ENCODE data around the gene CASP8.
"Not testable (repeated sequence)": the region's sequence is repeated elsewhere in the genome, so short reads cannot be mapped to it uniquely, and the experiment has no call there.

Gene CASP8

DNA sequence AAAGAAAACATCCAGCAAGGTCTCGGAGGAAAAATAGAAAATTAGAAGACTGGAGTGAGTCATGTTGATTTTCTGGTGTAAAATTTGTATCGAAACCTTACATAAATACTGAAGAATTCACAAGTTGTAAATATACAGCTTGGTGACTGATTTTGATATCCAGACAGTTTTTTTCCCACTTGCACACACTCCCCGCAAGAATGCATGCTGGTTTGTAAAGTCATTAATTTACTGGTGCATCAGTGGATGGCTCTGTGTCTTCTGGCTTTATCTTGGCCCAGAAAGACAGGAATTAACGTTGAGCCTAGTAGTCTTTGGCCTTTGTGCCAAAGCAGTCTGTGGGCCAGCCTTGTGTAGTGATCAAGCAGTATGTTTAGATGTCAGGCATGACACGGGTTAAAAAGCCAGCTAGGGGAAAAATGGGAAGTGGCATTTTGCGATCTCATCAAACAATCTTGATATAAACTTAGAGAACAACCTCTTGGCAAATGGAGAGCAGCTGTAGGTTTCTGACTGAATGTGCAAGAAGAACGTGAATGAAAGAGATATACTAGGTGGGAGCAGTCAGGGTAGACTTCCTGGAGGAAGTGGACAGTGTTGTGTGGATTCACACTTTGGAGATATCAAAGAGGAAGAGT lies 22.7 kb upstream of the CASP8 start:
- Histone ChIP-seq H3K79me2 (ENCODE audit: insufficient read depth, low read length) (peaks cover 85% of the 10 kb centered on the region), H3K36me3 (ENCODE audit: insufficient read depth, low read length) (peaks cover 51% of the 10 kb centered on the region), H3K4me2 (ENCODE audit: insufficient read depth, low read length) (peak overlapping the region; percentile 16; the same call in 1 of the 2 replicates), H3K4me1 (ENCODE audit: insufficient read depth, low read length) (peaks cover 42% of the 10 kb centered on the region), H3K27me3 (ENCODE audit: insufficient read depth, low read length, poor library complexity) (no peaks in the 10 kb centered on the region), H3K4me3 (ENCODE audit: low read depth in 1 of 2, low read length in 2 of 2) (no peak overlapping the region), H3K27ac (ENCODE audit: low read length) (peak overlapping the region; percentile 42), H3K9ac (ENCODE audit: low read depth, low read length) (no peak overlapping the region), H2AFZ (ENCODE audit: low read depth, low read length) (no peak overlapping the region), H4K20me1 (ENCODE audit: insufficient read depth, low read length) (peaks cover 16% of the 10 kb centered on the region), H3K9me3 (ENCODE audit: insufficient read depth, low read length, severe bottlenecking) (no peaks in the 10 kb centered on the region)
- TF ChIP-seq, protein P1, sequence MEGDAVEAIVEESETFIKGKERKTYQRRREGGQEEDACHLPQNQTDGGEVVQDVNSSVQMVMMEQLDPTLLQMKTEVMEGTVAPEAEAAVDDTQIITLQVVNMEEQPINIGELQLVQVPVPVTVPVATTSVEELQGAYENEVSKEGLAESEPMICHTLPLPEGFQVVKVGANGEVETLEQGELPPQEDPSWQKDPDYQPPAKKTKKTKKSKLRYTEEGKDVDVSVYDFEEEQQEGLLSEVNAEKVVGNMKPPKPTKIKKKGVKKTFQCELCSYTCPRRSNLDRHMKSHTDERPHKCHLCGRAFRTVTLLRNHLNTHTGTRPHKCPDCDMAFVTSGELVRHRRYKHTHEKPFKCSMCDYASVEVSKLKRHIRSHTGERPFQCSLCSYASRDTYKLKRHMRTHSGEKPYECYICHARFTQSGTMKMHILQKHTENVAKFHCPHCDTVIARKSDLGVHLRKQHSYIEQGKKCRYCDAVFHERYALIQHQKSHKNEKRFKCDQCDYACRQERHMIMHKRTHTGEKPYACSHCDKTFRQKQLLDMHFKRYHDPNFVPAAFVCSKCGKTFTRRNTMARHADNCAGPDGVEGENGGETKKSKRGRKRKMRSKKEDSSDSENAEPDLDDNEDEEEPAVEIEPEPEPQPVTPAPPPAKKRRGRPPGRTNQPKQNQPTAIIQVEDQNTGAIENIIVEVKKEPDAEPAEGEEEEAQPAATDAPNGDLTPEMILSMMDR (IDR thresholded peaks at IDR 0.05; ENCODE audit: borderline replicate concordance, extremely low read depth, low read length, poor library complexity, severe bottlenecking), result no peak
- ATAC-seq (ENCODE audit: insufficient read depth, low read depth) (no peak), DNase-seq (no peak)

DNA sequence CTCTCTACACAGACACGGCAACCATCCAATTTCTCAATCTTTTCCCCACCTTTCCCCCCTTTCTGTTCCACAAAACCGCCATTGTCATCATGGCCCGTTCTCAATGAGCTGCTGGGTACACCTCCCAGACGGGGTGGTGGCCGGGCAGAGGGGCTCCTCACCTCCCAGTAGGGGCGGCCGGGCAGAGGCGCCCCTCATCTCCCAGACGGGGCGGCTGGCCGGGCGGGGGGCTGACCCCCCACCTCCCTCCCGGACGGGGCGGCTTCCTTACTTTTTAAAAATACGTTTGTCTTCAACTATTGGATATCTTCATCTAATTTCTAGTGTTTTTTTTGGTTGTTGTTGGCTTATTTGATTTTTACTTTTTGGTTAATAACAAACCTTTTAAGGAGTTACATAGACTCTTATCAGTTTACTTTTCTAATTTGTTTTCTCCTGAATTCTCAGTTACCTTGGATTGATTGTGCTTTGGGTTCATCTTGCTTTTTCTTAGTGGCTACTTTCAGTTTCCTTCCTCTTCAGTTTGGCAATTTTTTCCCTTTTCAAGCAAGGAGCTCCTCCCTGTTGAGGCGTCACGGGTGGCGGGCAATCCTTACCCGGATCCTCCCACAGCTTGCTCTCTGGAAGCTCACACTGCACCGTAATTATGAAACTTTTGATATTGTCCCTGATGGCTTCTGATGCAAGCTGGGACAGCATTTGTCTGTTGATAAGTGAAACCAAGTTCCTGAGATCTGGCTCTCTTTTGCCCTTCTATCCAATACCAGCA lies 21.0 kb upstream of the CASP8 start:
- peaks cover 38% of the 10 kb centered on the region for H3K4me1 ChIP-seq (ENCODE audit: insufficient read depth, low read length)
- H3K27ac ChIP-seq (ENCODE audit: low read length); H3K9ac ChIP-seq (ENCODE audit: low read depth, low read length); DNase-seq; H3K27me3 ChIP-seq (ENCODE audit: insufficient read depth, low read length, poor library complexity); H3K4me2 ChIP-seq (ENCODE audit: insufficient read depth, low read length); H2AFZ ChIP-seq (ENCODE audit: low read depth, low read length); H3K9me3 ChIP-seq (ENCODE audit: insufficient read depth, low read length, severe bottlenecking); H3K4me3 ChIP-seq (ENCODE audit: low read depth in 1 of 2, low read length in 2 of 2); ATAC-seq (ENCODE audit: insufficient read depth, low read depth): not testable (repeated sequence)
- H4K20me1 ChIP-seq (ENCODE audit: insufficient read depth, low read length), result peaks cover 16% of the 10 kb centered on the region
- H3K36me3 ChIP-seq (ENCODE audit: insufficient read depth, low read length), result peaks cover 51% of the 10 kb centered on the region
- H3K79me2 ChIP-seq (ENCODE audit: insufficient read depth, low read length), result peaks cover 74% of the 10 kb centered on the region

DNA sequence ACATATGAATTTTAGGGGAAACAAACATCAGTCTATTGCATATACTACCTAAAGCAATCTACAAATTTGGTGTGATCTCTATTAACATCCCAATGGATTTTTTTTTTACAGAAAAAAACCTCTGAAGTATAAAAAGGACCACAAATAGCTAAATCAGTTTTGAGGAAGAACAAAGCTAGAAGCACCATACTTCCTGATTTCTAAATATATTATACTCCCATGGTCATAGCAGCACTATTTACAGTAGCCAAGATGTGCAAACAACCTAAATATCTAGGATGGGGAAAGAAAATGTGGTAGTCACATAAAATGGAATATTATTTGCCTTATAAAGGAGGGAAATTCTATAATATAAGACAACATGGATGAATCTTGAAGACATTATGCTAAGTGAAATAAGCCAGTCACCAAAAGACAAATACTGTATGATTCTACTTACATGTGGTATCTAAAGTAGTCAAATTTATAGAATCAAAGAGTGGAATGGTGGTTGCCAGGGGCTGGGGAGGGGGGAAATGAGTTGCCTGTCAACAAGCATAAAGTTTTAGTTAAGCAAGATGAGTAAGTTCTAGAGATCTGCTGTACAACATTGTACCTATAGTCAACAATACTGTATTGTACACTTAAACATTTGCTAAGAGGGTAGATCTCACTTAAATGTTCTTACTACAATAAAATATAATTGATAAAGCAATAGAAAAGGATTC lies 17.6 kb upstream of the CASP8 start:
- Histone ChIP-seq H3K9me3 (ENCODE audit: insufficient read depth, low read length, severe bottlenecking) (no peaks in the 10 kb centered on the region), H3K4me2 (ENCODE audit: insufficient read depth, low read length) (no peak overlapping the region), H3K4me1 (ENCODE audit: insufficient read depth, low read length) (peaks cover 4% of the 10 kb centered on the region), H2AFZ (ENCODE audit: low read depth, low read length) (no peak overlapping the region), H3K27me3 (ENCODE audit: insufficient read depth, low read length, poor library complexity) (no peaks in the 10 kb centered on the region), H4K20me1 (ENCODE audit: insufficient read depth, low read length) (peaks cover 7% of the 10 kb centered on the region), H3K9ac (ENCODE audit: low read depth, low read length) (no peak overlapping the region), H3K4me3 (ENCODE audit: low read depth in 1 of 2, low read length in 2 of 2) (no peak overlapping the region), H3K27ac (ENCODE audit: low read length) (no peak overlapping the region), H3K36me3 (ENCODE audit: insufficient read depth, low read length) (peaks cover 34% of the 10 kb centered on the region), H3K79me2 (ENCODE audit: insufficient read depth, low read length) (peaks cover 57% of the 10 kb centered on the region)
- ATAC-seq (ENCODE audit: insufficient read depth, low read depth), result no peak
- TF ChIP-seq, protein P1 (IDR thresholded peaks at IDR 0.05; ENCODE audit: borderline replicate concordance, extremely low read depth, low read length, poor library complexity, severe bottlenecking), result no peak
- TF ChIP-seq EZH2 (IDR thresholded peaks at IDR 0.05; ENCODE audit: borderline replicate concordance, low read depth, low read length, severe bottlenecking), result no peak
- no peak for DNase-seq

DNA sequence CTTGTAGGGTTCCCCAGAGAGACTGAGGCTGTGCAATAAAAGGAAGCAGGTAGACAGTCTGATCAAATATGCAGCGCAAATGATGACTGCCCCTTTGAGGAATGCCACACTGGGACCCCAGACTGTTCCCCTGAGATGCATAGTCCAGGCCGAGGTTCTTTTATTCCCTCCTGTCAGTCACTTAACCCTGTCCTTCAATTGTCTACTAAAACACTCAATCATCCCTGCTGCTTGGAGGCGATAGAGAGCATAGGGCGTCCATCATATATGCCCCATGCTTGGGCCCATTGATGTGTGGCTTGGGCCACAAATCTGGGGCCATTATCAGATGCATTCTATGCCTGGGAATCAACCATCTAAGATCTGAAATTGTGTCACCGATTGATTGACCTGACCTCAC lies 15.5 kb upstream of the CASP8 start:
- Histone ChIP-seq H3K4me2 (ENCODE audit: insufficient read depth, low read length) (no peak overlapping the region), H2AFZ (ENCODE audit: low read depth, low read length) (no peak overlapping the region), H4K20me1 (ENCODE audit: insufficient read depth, low read length) (peaks cover 3% of the 10 kb centered on the region), H3K79me2 (ENCODE audit: insufficient read depth, low read length) (peaks cover 63% of the 10 kb centered on the region), H3K9me3 (ENCODE audit: insufficient read depth, low read length, severe bottlenecking) (no peaks in the 10 kb centered on the region), H3K27ac (ENCODE audit: low read length) (peak overlapping the region; percentile 47; the same call in 1 of the 2 replicates), H3K4me1 (ENCODE audit: insufficient read depth, low read length) (no peaks in the 10 kb centered on the region), H3K36me3 (ENCODE audit: insufficient read depth, low read length) (peaks cover 30% of the 10 kb centered on the region), H3K4me3 (ENCODE audit: low read depth in 1 of 2, low read length in 2 of 2) (no peak overlapping the region), H3K9ac (ENCODE audit: low read depth, low read length) (no peak overlapping the region), H3K27me3 (ENCODE audit: insufficient read depth, low read length, poor library complexity) (no peaks in the 10 kb centered on the region)
- TF ChIP-seq EZH2 (IDR thresholded peaks at IDR 0.05; ENCODE audit: borderline replicate concordance, low read depth, low read length, severe bottlenecking), result no peak
- TF ChIP-seq, protein P1 (IDR thresholded peaks at IDR 0.05; ENCODE audit: borderline replicate concordance, extremely low read depth, low read length, poor library complexity, severe bottlenecking), result peak; percentile 31
- DNase-seq (peak; percentile 9), ATAC-seq (ENCODE audit: insufficient read depth, low read depth) (0 out of 3 replicates have a peak, but pooled peaks have one; percentile 20)

All from DND-41 (cell line).